IMR-90 (cell line): ENCODE data around the gene MEF2B. TPM values are rescaled to one million over a fixed set of nuclear protein-coding genes. Genes with fewer than 3 reads are reported as not detected.

Experiments used
- ATAC-seq: fragments of 200-7000 bp; cut with Tn5 transposase; 2 replicates; pipeline ENCODE4 v1.9.1; 2020; ENCODE audit warnings: low read depth, mild to moderate bottlenecking, moderate library complexity
- BruUV-seq: library from RNA; stranded (reverse); fragments of 400-500 nt; replicated peaks from 2 replicates; lab custom pipeline; 2021; lab: Mats Ljungman, UMichigan
- CTCF ChIA-PET: fragments of 300-600 bp; formaldehyde crosslinking; extraction: SDS; loops from one replicate; lab custom pipeline; 2021; ENCODE audit warnings: antibody characterized with exemption; lab: Yijun Ruan, JAX
- POLR2A ChIA-PET: fragments of 300-600 bp; sonication (Branson Sonifier 250); formaldehyde crosslinking; loops from one replicate; lab custom pipeline; 2022; ENCODE audit warnings: antibody characterized with exemption; ENCODE audit not compliant: unreplicated experiment; lab: Charles Lee
- DNase-seq: peaks from one replicate; pipeline ENCODE4 v3.0.0; 2013
- H2AFZ ChIP-seq: replicated peaks from 2 replicates; pipeline ENCODE3; 2013; ENCODE audit warnings: low read length, mild to moderate bottlenecking; ENCODE audit not compliant: poor library complexity
- H2AK5ac ChIP-seq: 2 replicates; pipeline ENCODE4 v1.6.1; 2013; ENCODE audit warnings: low read depth, low read length, inconsistent platforms
- H2AK9ac ChIP-seq: replicated peaks from 2 replicates; pipeline ENCODE3; 2013; ENCODE audit warnings: mild to moderate bottlenecking, low read depth, low read length, moderate library complexity; ENCODE audit not compliant: poor library complexity
- H2BK120ac ChIP-seq: 2 replicates; pipeline ENCODE4 v1.6.1; 2013; ENCODE audit warnings: low read depth, low read length, inconsistent platforms
- H2BK15ac ChIP-seq: 3 replicates; pipeline ENCODE4 v1.6.1; 2013; ENCODE audit warnings: low read depth, low read length, inconsistent platforms
- H2BK20ac ChIP-seq: 2 replicates; pipeline ENCODE4 v1.6.1; 2013; ENCODE audit warnings: low read depth, mild to moderate bottlenecking, inconsistent platforms, low read length, moderate library complexity
- H2BK5ac ChIP-seq: 2 replicates; pipeline ENCODE4 v1.6.1; 2013; ENCODE audit warnings: mild to moderate bottlenecking, low read depth, low read length, inconsistent platforms; ENCODE audit not compliant: poor library complexity, severe bottlenecking
- H3K14ac ChIP-seq: replicated peaks from 2 replicates; pipeline ENCODE4 v1.6.1; 2013; ENCODE audit warnings: low read depth, low read length, inconsistent platforms
- H3K18ac ChIP-seq: 2 replicates; pipeline ENCODE4 v1.6.1; 2013; ENCODE audit warnings: low read depth, low read length, control low read depth
- H3K23ac ChIP-seq: 2 replicates; pipeline ENCODE4 v1.6.1; 2013; ENCODE audit warnings: low read depth, low read length, inconsistent platforms
- H3K27ac ChIP-seq: 2 replicates; pipeline ENCODE4 v1.5.1; 2013; ENCODE audit warnings: mild to moderate bottlenecking, control low read depth, low read length; ENCODE audit not compliant: insufficient read depth
- H3K27me3 ChIP-seq: 2 replicates; pipeline ENCODE4 v1.6.1; 2013; ENCODE audit warnings: low read length; ENCODE audit not compliant: control insufficient read depth, insufficient read depth
- H3K36me3 ChIP-seq: 2 replicates; pipeline ENCODE4 v1.6.1; 2013; ENCODE audit warnings: low read length, mixed read lengths; ENCODE audit not compliant: control insufficient read depth, insufficient read depth
- H3K4ac ChIP-seq: 2 replicates; pipeline ENCODE4 v1.6.1; 2013; ENCODE audit warnings: low read depth, low read length, inconsistent platforms
- H3K4me1 ChIP-seq: 2 replicates; pipeline ENCODE4 v1.6.1; 2013; ENCODE audit warnings: low read length, mixed read lengths; ENCODE audit not compliant: control insufficient read depth, insufficient read depth
- H3K4me2 ChIP-seq: 2 replicates; pipeline ENCODE4 v1.6.1; 2013; ENCODE audit warnings: low read depth, mild to moderate bottlenecking, control low read depth, low read length, moderate library complexity
- H3K4me3 ChIP-seq: 2 replicates; pipeline ENCODE4 v1.5.1; 2013; ENCODE audit warnings: low read depth, mild to moderate bottlenecking, control low read depth, low read length, moderate library complexity; ENCODE audit not compliant: insufficient read depth
- H3K56ac ChIP-seq: 2 replicates; pipeline ENCODE4 v1.6.1; 2013; ENCODE audit warnings: low read length, inconsistent platforms; ENCODE audit not compliant: insufficient read depth; ENCODE audit errors: extremely low read depth
- H3K79me1 ChIP-seq, 2 experiments: 2 replicates each; pipeline ENCODE4 v1.6.1; 2013; ENCODE audit warnings: low read length in 2 of 2, inconsistent platforms in 1 of 2, low read depth in 1 of 2
- H3K9ac ChIP-seq: 2 replicates; pipeline ENCODE4 v1.6.1; 2013; ENCODE audit warnings: low read depth, low read length, control low read depth
- H3K9me1 ChIP-seq: 2 replicates; pipeline ENCODE4 v1.6.1; 2013; ENCODE audit warnings: low read length, inconsistent platforms; ENCODE audit not compliant: insufficient read depth
- H3K9me3 ChIP-seq: 2 replicates; pipeline ENCODE4 v1.6.1; 2013; ENCODE audit warnings: low read length; ENCODE audit not compliant: control insufficient read depth, insufficient read depth
- H4K20me1 ChIP-seq: 2 replicates; pipeline ENCODE4 v1.6.1; 2013; ENCODE audit warnings: low read length, inconsistent platforms; ENCODE audit not compliant: insufficient read depth
- H4K5ac ChIP-seq: 2 replicates; pipeline ENCODE4 v1.6.1; 2013; ENCODE audit warnings: mild to moderate bottlenecking, low read depth, low read length, control low read depth
- H4K8ac ChIP-seq, 2 experiments: 2 replicates each; pipeline ENCODE4 v1.6.1; 2013; ENCODE audit warnings: low read depth in 2 of 2, low read length in 2 of 2, control low read depth in 1 of 2, inconsistent platforms in 1 of 2
- H4K91ac ChIP-seq: 2 replicates; pipeline ENCODE4 v1.6.1; 2013; ENCODE audit warnings: low read depth, low read length, inconsistent platforms; ENCODE audit not compliant: insufficient read depth
- BHLHE40 ChIP-seq: fragments of 150-350 bp; IDR thresholded peaks from 2 replicates; pipeline ENCODE4 v1.6.1; 2016; ENCODE audit warnings: mild to moderate bottlenecking, low read depth, low read length
- CEBPB ChIP-seq: IDR thresholded peaks from 2 replicates; pipeline ENCODE4 v1.6.1; 2012; ENCODE audit warnings: low read depth, low read length, improper control_type of control experiment
- CHD1 ChIP-seq: IDR thresholded peaks from 2 replicates; pipeline ENCODE4 v1.6.1; 2012; ENCODE audit warnings: low read depth, low read length, improper control_type of control experiment
- ELK1 ChIP-seq: fragments of 150-350 bp; IDR thresholded peaks from 2 replicates; pipeline ENCODE4 v1.6.1; 2016; ENCODE audit warnings: low read depth, mild to moderate bottlenecking, low read length, moderate library complexity, borderline replicate concordance
- FOS ChIP-seq: fragments of 150-350 bp; IDR thresholded peaks from 2 replicates; pipeline ENCODE4 v1.6.1; 2016; ENCODE audit warnings: low read depth, low read length
- MAZ ChIP-seq: IDR thresholded peaks from 2 replicates; pipeline ENCODE4 v1.6.1; 2012; ENCODE audit warnings: low read depth, mild to moderate bottlenecking, low read length, improper control_type of control experiment, moderate library complexity, borderline replicate concordance
- RAD21 ChIP-seq: IDR thresholded peaks from 2 replicates; pipeline ENCODE4 v1.6.1; 2012; ENCODE audit warnings: low read length, improper control_type of control experiment
- RFX5 ChIP-seq: IDR thresholded peaks from 2 replicates; pipeline ENCODE4 v1.8.0; 2012; ENCODE audit warnings: low read depth, mild to moderate bottlenecking, low read length, moderate library complexity
- SMC3 ChIP-seq: fragments of 150-350 bp; IDR thresholded peaks from 2 replicates; pipeline ENCODE4 v1.6.1; 2016; ENCODE audit warnings: low read depth, mild to moderate bottlenecking, antibody characterized with exemption, low read length, moderate library complexity
- USF2 ChIP-seq: fragments of 150-350 bp; IDR thresholded peaks from 2 replicates; pipeline ENCODE4 v1.6.1; 2017; ENCODE audit warnings: mild to moderate bottlenecking, antibody characterized with exemption, low read length, low read depth
- WGBS, 2 experiments: methylation state at CpG; one replicate each; pipeline versions ENCODE4 v1.1.5 to v1.1.7; 2013; ENCODE audit warnings: missing lambda C conversion rate in 2 of 2; ENCODE audit not compliant: insufficient read length in 1 of 2; ENCODE audit errors: extremely low coverage in 2 of 2; 5-methylcytosine and 5-hydroxymethylcytosine counted together
- dilution Hi-C: fragments of 300-500 bp; cut with HindIII; formaldehyde crosslinking; loops from one replicate; pipeline ENCODE4 v1.14.3; 2018; ENCODE audit warnings: low sequenced_read_pairs; ENCODE audit not compliant: unreplicated experiment
- in situ Hi-C: fragments of 300-500 bp; cut with MboI; formaldehyde crosslinking; loops from 3 replicates; pipeline ENCODE4 v1.14.3; 2019; ENCODE audit warnings: low sequenced_read_pairs, inconsistent platforms, mixed read lengths
- intact Hi-C: fragments of 100-400 bp; cut with micrococcal nuclease; formaldehyde crosslinking; loops from 2 replicates; pipeline ENCODE4 v1.10.0; 2022
- polyA plus RNA-seq, 3 experiments: library from polyadenylated mRNA; depleted of rRNA; stranded (reverse); fragments of >200 nt; gene quantifications; 2 replicates each; pipeline ENCODE4 v1.2.3, GENCODE V29; 2012; ENCODE audit warnings: low replicate concordance in 1 of 3
- total RNA-seq: library from RNA; depleted of rRNA; stranded (reverse); fragments of >200 nt; gene quantifications from 2 replicates; pipeline ENCODE4 v1.2.3, GENCODE V29; 2012

The MEF2B gene
- total and polyA plus RNA-seq, 2 of the 4 experiments (the other 2 are of a cell fraction) = 0.18 to 0.94 TPM

DNA sequence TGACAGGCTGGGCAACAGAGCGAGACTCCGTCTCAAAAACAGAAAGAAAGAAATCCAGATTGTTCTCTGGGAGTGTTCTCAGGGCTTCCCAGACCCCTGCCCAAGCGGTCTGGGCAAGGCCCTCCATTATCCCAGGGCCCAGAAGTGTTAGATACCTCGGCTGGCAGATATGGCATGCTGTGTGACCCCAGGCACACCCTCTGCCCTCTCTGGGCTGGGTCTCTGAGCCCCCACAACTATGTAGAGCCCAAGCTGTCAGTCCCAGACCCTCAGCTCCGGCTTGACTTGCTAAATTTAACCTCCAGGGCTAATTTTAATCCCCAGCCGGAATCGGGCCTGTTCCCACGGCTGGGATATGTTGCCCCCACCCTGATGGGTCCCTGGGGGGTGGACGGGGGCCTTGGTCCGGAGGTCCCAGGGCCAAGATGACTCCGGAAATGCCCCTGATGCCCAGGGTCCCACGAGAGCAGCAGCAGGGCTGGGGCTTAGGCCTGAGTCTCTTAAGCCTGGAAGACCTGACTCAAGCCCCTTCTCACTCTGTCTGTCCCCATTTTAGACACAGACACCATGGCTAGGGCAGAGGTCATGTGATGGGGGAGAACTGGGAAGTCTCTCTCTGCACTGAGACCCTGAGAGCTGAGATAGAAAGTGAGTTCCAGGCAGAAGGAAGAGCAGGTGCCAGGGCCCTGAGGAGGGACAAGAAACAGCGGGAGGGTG, 17.2 kb downstream of the MEF2B start (continued):
- no peak for TF ChIP-seq USF2

- no peak overlapping the region for H3K4me3 ChIP-seq
- TF ChIP-seq CEBPB = no peak
- TF ChIP-seq ELK1 = no peak
- no peak for TF ChIP-seq RAD21
- TF ChIP-seq MAZ = no peak
- TF ChIP-seq RFX5 = no peak
- TF ChIP-seq CHD1 = no peak
- no peak for TF ChIP-seq FOS
- TF ChIP-seq SMC3 = no peak
- TF ChIP-seq BHLHE40 = no peak
- WGBS, 2 experiments = 84% methylated on average over 7 of the region's 11 CpGs; no CpG with 5 or more reads in 1 of the 2 experiments
- BruUV-seq = no TSS peak
- no peak overlapping the region for H2AK5ac ChIP-seq
- peaks cover 6% of the 10 kb centered on the region; the same call in 1 of the 2 replicates for H3K9me3 ChIP-seq
- H2AK9ac ChIP-seq = no peak overlapping the region
- no peak overlapping the region for H4K5ac ChIP-seq
- H2BK120ac ChIP-seq = no peak overlapping the region
- H2BK20ac ChIP-seq = no peak overlapping the region
- intact Hi-C loops = no loop called here
- H4K20me1 ChIP-seq = no peaks in the 10 kb centered on the region
- no peak overlapping the region for H2BK15ac ChIP-seq
- H2BK5ac ChIP-seq = no peak overlapping the region
- no peaks in the 10 kb centered on the region for H3K27me3 ChIP-seq
- H3K18ac ChIP-seq = no peak overlapping the region
- no peak overlapping the region for H3K4ac ChIP-seq
- no peak overlapping the region for H2AFZ ChIP-seq
- no peak overlapping the region for H3K27ac ChIP-seq
- H3K36me3 ChIP-seq = peaks cover 15% of the 10 kb centered on the region
- ChIA-PET POLR2A (no interaction called here), CTCF (no interaction called here)
- no peak overlapping the region for H3K14ac ChIP-seq
- H3K23ac ChIP-seq = no peak overlapping the region
- ATAC-seq (no peak), DNase-seq (no peak)
- dilution Hi-C loops = no loop called here
- H3K4me1 ChIP-seq = no peaks in the 10 kb centered on the region
- H3K56ac ChIP-seq = no peak overlapping the region
- no peak overlapping the region for H4K91ac ChIP-seq
- no peak overlapping the region for H4K8ac ChIP-seq
- in situ Hi-C loops = no loop called here
- no peaks in the 10 kb centered on the region for H3K79me1 ChIP-seq
- no peaks in the 10 kb centered on the region for H3K9me1 ChIP-seq
- no peak overlapping the region for H3K4me2 ChIP-seq
- H3K9ac ChIP-seq = no peak overlapping the region
These were observed 18.6 kb downstream of the MEF2B start for GRCh38 chr19:19151418-19151817.
